Measurements from ENCODE around the gene DGCR6L.
"Not testable (repeated sequence)": the region's sequence is repeated elsewhere in the genome, so short reads cannot be mapped to it uniquely, and the experiment has no call there.

Gene DGCR6L

DNA sequence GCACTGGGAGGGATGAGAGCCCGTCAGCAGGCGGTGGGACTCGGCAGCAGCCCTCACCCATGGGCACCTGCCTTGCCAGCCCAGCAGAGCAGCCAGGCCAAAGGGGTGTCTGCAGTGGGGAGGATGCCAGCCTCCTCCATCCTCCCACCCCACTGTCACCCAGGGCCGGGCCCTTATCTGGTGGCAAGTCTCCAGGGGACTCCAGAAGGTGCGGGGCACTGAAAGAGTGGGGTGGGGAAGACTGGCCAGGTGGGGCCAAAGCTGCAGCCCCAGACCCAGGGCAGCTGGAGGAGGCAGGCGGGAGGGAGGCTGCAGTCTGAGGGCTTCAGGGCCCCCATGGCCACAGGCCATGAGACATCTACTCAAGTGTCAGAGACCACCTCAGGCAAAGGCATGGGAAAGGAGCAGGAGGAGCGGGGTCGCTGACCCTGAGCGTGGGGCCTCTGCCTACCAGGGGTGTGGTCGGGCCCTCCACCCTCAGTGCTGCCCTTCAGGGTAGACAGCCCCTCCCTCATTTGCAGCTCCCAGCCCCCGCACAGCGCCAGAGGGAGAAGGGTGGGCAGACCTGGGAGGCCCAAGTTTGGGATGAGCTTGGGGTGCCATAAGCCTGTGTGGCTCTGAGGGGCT is 3.5 kb downstream of the DGCR6L start:
- peaks cover 34% of the 10 kb centered on the region for H3K4me1 Mint-ChIP-seq
- H3K27me3 Mint-ChIP-seq: no peaks in the 10 kb centered on the region
- H3K4me3 Mint-ChIP-seq: no peak overlapping the region

GRCh38 chr22:20315337-20316216 is 4.3 kb downstream of the DGCR6L start:
- Mint-ChIP-seq H3K27ac (no peak overlapping the region), H3K4me3 (no peak overlapping the region), H3K4me1 (peaks cover 26% of the 10 kb centered on the region), H3K27me3 (no peaks in the 10 kb centered on the region), H3K9me3 (no peaks in the 10 kb centered on the region), H3K36me3 (no peaks in the 10 kb centered on the region)
- ATAC-seq: no peak

More for the DNA sequence above, 3.5 kb downstream of the DGCR6L start:
- ATAC-seq: no peak
- Mint-ChIP-seq H3K36me3 (no peaks in the 10 kb centered on the region), H3K27ac (no peak overlapping the region), H3K9me3 (no peaks in the 10 kb centered on the region)

- H3K9me3 Mint-ChIP-seq, H3K27me3 Mint-ChIP-seq, H3K36me3 Mint-ChIP-seq, H3K4me3 Mint-ChIP-seq, H3K27ac Mint-ChIP-seq, ATAC-seq: not testable (repeated sequence)
- peaks cover 23% of the 10 kb centered on the region for H3K4me1 Mint-ChIP-seq
These were observed 5.0 kb downstream of the DGCR6L start for GRCh38 chr22:20314741-20315336.

- not testable (repeated sequence) for H3K9me3 Mint-ChIP-seq, H3K4me3 Mint-ChIP-seq, H3K36me3 Mint-ChIP-seq, ATAC-seq, H3K27ac Mint-ChIP-seq, H3K27me3 Mint-ChIP-seq
- H3K4me1 Mint-ChIP-seq: peaks cover 21% of the 10 kb centered on the region
These were observed 5.7 kb downstream of the DGCR6L start for GRCh38 chr22:20314206-20314605.

DNA sequence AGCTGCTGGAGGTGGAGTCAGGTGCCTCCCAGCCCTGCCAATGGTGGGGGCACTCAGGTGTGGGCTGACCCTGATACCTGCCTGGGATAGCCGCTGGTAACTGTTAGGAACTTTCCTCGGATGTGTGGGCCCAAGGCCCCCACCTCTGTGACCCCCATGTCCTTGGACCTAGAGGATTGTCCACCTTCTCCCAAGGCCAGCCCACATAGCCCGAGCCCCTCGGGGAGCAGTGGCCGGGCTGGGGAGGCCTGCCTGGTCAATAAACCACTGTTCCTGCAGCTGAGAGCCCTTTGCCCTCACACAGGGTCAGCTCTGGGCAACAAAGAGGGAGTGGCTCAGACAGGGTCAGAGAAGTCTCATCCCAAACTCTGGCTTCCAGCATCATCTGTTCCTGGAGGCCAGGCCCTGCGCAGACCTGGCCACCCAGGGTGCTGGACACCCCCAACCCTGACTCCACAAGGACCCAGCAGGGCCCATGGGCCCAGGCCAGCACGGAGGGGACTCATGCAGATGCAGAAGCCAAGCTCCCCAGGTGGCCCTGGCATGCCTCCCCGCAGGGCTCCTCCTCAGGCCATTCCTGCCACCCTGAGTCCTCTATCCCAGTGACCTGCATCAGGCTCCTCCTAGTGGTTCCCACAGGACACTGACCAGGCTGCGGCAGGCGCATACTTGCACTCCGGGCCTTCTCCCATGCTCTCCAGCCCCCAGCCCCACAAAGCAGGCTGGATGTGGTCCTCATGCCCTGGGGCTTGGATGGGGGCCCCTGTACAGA is 6.4 kb downstream of the DGCR6L start:
- H3K36me3 Mint-ChIP-seq, ATAC-seq, H3K27me3 Mint-ChIP-seq, H3K4me3 Mint-ChIP-seq, H3K9me3 Mint-ChIP-seq, H3K27ac Mint-ChIP-seq: not testable (repeated sequence)
- peaks cover 15% of the 10 kb centered on the region for H3K4me1 Mint-ChIP-seq

GRCh38 chr22:20312396-20313191 is 7.3 kb downstream of the DGCR6L start:
- no peak overlapping the region for H3K27ac Mint-ChIP-seq
- no peaks in the 10 kb centered on the region for H3K9me3 Mint-ChIP-seq
- H3K4me1 Mint-ChIP-seq: peaks cover 9% of the 10 kb centered on the region
- H3K4me3 Mint-ChIP-seq: no peak overlapping the region
- no peaks in the 10 kb centered on the region for H3K36me3 Mint-ChIP-seq
- ATAC-seq: no peak
- no peaks in the 10 kb centered on the region for H3K27me3 Mint-ChIP-seq

DNA sequence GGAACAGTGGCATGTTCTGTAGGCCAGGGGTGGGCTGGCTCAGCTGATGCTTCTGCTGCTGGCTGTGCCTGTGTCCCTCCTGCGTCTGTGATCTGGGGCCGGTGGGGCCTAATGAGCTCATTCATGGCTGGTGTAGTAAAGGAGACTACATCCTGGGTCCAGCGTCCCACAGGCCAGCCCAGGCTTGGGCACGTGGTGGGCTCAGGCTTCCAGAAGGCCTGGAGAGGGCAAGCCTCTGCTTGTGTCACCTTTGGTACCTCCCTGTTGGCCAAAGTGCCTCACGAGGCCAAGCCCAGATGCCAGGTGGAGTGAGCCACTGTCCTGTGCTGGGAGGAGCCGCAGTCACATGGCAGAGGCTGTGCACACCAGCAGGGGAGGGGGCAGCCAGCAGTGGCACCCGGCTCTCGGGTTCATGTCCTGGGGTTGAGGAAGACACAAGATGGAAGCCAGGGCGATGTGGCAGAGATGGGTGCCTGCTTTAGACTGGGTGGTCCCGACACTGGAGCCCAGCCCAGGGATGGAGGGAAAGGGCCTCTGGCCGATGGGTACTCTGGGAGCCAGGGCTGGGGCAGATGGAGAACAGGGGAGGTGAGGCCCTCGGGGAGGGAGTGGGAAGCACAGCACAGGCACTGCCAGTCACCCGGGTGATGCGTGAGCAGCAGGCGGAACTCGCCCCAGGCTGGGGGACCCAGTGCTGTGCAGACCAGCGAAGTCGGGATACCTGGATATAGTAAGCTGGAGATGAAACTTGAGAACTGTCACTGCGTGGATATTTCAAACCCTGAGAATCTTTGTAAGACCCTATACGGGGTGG is 8.4 kb downstream of the DGCR6L start:
- not testable (repeated sequence) for H3K27ac Mint-ChIP-seq, H3K4me1 Mint-ChIP-seq, H3K36me3 Mint-ChIP-seq, ATAC-seq, H3K4me3 Mint-ChIP-seq, H3K9me3 Mint-ChIP-seq, H3K27me3 Mint-ChIP-seq

- H3K9me3 Mint-ChIP-seq, H3K36me3 Mint-ChIP-seq, H3K27me3 Mint-ChIP-seq, H3K4me1 Mint-ChIP-seq, H3K27ac Mint-ChIP-seq, H3K4me3 Mint-ChIP-seq, ATAC-seq: not testable (repeated sequence)
These were observed 9.1 kb downstream of the DGCR6L start for GRCh38 chr22:20310773-20311172.

GRCh38 chr22:20310180-20310579 is 9.7 kb downstream of the DGCR6L start:
- H3K9me3 Mint-ChIP-seq, H3K36me3 Mint-ChIP-seq, ATAC-seq, H3K4me1 Mint-ChIP-seq, H3K27me3 Mint-ChIP-seq, H3K4me3 Mint-ChIP-seq, H3K27ac Mint-ChIP-seq: not testable (repeated sequence)

- H3K4me1 Mint-ChIP-seq, H3K36me3 Mint-ChIP-seq, ATAC-seq, H3K4me3 Mint-ChIP-seq, H3K27me3 Mint-ChIP-seq, H3K27ac Mint-ChIP-seq, H3K9me3 Mint-ChIP-seq: not testable (repeated sequence)
These were observed 10.8 kb downstream of the DGCR6L start for GRCh38 chr22:20308806-20309650.

DNA sequence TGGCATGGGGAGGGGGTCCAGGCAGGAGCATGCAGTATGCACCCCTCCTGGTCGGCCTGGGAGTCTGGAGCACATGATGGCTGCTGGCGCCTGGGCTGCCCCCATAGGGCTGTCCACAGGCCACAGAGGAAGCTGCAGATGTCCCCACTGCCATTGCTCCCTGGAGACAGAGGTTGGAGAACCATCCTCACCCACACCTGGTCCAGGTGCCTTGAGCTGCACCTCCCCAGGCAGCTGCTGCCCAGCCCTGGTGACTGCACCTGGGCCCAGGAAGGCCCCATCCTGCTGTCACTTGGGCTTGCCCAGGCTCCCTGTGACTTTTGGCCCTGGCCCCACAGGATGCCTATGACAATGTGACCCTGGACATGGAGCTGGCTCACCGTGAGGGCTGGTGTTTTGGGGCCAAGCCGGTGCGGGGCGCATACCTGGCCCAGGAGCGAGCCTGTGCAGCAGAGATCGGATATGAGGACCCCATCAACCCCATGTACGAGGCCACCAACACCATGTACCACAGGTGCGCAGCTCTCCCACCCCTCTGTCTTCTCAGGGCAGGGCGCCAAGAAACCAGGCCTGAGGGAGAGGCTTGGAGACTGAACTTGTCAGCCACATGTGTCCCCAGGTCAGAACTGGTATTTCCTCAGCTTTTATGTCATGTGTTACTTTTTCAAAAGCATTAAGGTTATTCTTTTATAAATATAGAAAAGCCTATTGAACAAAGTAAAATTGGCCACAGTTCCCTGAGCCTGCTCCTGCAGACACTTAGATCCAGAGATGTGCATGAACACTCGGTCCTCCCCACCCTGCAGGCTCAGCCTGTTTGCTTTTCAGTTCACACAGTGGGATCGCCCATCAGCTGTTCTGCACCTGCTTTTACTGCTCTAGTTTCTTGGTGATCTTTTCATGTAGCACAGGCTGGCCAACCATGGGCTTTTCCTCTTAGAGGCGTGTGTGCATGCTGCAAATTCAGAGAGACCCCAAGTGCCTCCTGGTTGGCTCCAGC is 12.1 kb downstream of the DGCR6L start:
- H3K27ac Mint-ChIP-seq, H3K4me3 Mint-ChIP-seq, H3K36me3 Mint-ChIP-seq, H3K4me1 Mint-ChIP-seq, H3K27me3 Mint-ChIP-seq, H3K9me3 Mint-ChIP-seq: not testable (repeated sequence)
- peak; percentile 7 for ATAC-seq

DNA sequence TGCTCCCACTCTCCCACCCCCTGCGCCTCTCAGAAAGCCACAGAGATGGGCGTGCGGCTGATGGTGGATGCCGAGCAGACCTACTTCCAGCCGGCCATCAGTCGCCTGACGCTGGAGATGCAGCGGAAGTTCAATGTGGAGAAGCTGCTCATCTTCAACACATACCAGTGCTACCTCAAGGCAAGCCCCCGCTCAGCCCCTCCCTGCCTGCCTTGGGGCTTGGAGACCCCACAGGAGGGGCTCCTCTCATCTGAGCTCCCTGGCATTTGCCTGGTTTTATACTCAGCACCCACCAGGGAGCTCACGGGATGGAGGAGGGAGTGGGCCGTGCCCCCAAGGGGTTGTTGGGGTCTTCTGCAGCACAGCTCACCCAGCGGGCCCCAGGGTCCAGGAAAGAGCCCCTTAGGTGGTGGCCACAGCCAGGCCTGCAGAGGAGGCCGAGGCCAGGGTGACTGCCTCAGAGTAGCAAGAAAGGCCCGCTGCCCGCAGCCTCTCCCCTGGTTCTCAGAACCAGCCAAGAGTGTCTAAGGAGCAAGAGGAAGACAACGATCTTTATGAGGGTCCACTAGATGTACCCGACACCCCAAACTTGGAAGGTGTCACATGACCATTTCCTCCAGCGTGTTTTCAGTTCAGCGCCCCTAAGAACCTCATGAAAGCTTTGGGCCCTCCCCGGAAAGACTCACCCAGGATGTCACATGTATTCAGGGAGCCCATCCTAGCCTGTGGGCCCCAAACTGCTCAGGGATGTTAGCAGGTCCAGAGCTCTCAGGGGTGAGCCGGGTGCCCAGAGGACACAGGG is 13.0 kb downstream of the DGCR6L start:
- H3K36me3 Mint-ChIP-seq, H3K4me3 Mint-ChIP-seq, H3K27ac Mint-ChIP-seq, ATAC-seq, H3K4me1 Mint-ChIP-seq, H3K9me3 Mint-ChIP-seq: not testable (repeated sequence)
- peaks cover 17% of the 10 kb centered on the region for H3K27me3 Mint-ChIP-seq
